H9 (cell line): Measurements from ENCODE around the gene EHD4. TPM values are rescaled to one million over a fixed set of nuclear protein-coding genes. Genes with fewer than 3 reads are reported as not detected.
A peak's percentile ranks its signal among the peaks of the same experiment; 100 is the strongest.

ENCODE experiments used
- DNase-seq: peaks from one replicate; pipeline ENCODE4 v3.0.0-alpha.2; 2017
- H2AFZ ChIP-seq: one replicate; pipeline ENCODE4 v1.6.1; 2013; ENCODE audit warnings: mild to moderate bottlenecking, low read length, control low read depth, moderate library complexity
- H2AK5ac ChIP-seq: 2 replicates; pipeline ENCODE4 v1.6.1; 2013; ENCODE audit warnings: low read length, control low read depth, mixed read lengths; ENCODE audit not compliant: insufficient read length
- H2BK120ac ChIP-seq: one replicate; pipeline ENCODE4 v1.6.1; 2013; ENCODE audit warnings: low read depth, mild to moderate bottlenecking, low read length, control low read depth, inconsistent platforms; ENCODE audit not compliant: poor library complexity, severe bottlenecking
- H2BK12ac ChIP-seq: 2 replicates; pipeline ENCODE4 v1.6.1; 2013; ENCODE audit warnings: low read length, control low read depth, mixed read lengths, low read depth; ENCODE audit not compliant: insufficient read length
- H2BK15ac ChIP-seq: 2 replicates; pipeline ENCODE4 v1.6.1; 2013; ENCODE audit warnings: low read depth, low read length, control low read depth
- H2BK20ac ChIP-seq: one replicate; pipeline ENCODE4 v1.6.1; 2013; ENCODE audit warnings: low read depth, mild to moderate bottlenecking, low read length, control low read depth, inconsistent platforms; ENCODE audit not compliant: poor library complexity, severe bottlenecking
- H2BK5ac ChIP-seq: 2 replicates; pipeline ENCODE4 v1.6.1; 2013; ENCODE audit warnings: low read length, control low read depth, mixed read lengths; ENCODE audit not compliant: insufficient read length
- H3K14ac ChIP-seq: 2 replicates; pipeline ENCODE4 v1.6.1; 2013; ENCODE audit warnings: low read length, control low read depth; ENCODE audit not compliant: insufficient read depth
- H3K18ac ChIP-seq: 2 replicates; pipeline ENCODE4 v1.6.1; 2013; ENCODE audit warnings: low read depth, mild to moderate bottlenecking, mixed read lengths, low read length, control low read depth; ENCODE audit not compliant: insufficient read length
- H3K23ac ChIP-seq: 2 replicates; pipeline ENCODE4 v1.6.1; 2013; ENCODE audit warnings: low read length, control low read depth, mixed read lengths, low read depth; ENCODE audit not compliant: insufficient read length
- H3K23me2 ChIP-seq: 2 replicates; pipeline ENCODE4 v1.6.1; 2013; ENCODE audit warnings: low read depth, mild to moderate bottlenecking, mixed read lengths, low read length, control low read depth; ENCODE audit not compliant: insufficient read length, poor library complexity, severe bottlenecking
- H3K27ac ChIP-seq: 2 replicates; pipeline ENCODE4 v1.5.1; 2013; ENCODE audit warnings: low read length, control low read depth, mixed read lengths, low read depth; ENCODE audit not compliant: insufficient read length
- H3K27me3 ChIP-seq: 2 replicates; pipeline ENCODE4 v1.6.1; 2013; ENCODE audit warnings: low read length, control low read depth, inconsistent platforms; ENCODE audit not compliant: insufficient read depth
- H3K4ac ChIP-seq: 2 replicates; pipeline ENCODE4 v1.6.1; 2013; ENCODE audit warnings: low read depth, mild to moderate bottlenecking, control low read depth, inconsistent platforms, low read length, moderate library complexity
- H3K4me1 ChIP-seq: 2 replicates; pipeline ENCODE4 v1.6.1; 2013; ENCODE audit warnings: low read length, control low read depth, inconsistent platforms; ENCODE audit not compliant: insufficient read depth
- H3K4me2 ChIP-seq: 2 replicates; pipeline ENCODE4 v1.6.1; 2013; ENCODE audit warnings: low read length, control low read depth, mixed read lengths; ENCODE audit not compliant: insufficient read length, insufficient read depth
- H3K56ac ChIP-seq: 2 replicates; pipeline ENCODE4 v1.6.1; 2013; ENCODE audit warnings: low read depth, mild to moderate bottlenecking, mixed read lengths, low read length, control low read depth; ENCODE audit not compliant: insufficient read length
- H3K79me1 ChIP-seq: 2 replicates; pipeline ENCODE4 v1.6.1; 2013; ENCODE audit warnings: low read depth, mild to moderate bottlenecking, moderate library complexity, low read length, control low read depth, inconsistent platforms; ENCODE audit not compliant: insufficient read depth, poor library complexity, severe bottlenecking
- H3K79me2 ChIP-seq: 2 replicates; pipeline ENCODE4 v1.6.1; 2013; ENCODE audit warnings: low read length, control low read depth, inconsistent platforms; ENCODE audit not compliant: insufficient read depth
- H3K9ac ChIP-seq: 2 replicates; pipeline ENCODE4 v1.6.1; 2013; ENCODE audit warnings: low read length, control low read depth, mixed read lengths; ENCODE audit not compliant: insufficient read length; ENCODE audit errors: extremely low read depth
- H3K9me3 ChIP-seq: one replicate; pipeline ENCODE4 v1.6.1; 2013; ENCODE audit warnings: low read depth, low read length, inconsistent platforms; ENCODE audit not compliant: control insufficient read depth
- H3T11ph ChIP-seq: one replicate; pipeline ENCODE4 v1.6.1; 2013; ENCODE audit warnings: mild to moderate bottlenecking, low read length, control low read depth, inconsistent platforms
- H4K20me1 ChIP-seq: one replicate; pipeline ENCODE4 v1.6.1; 2013; ENCODE audit not compliant: control insufficient read depth, insufficient read length, insufficient read depth
- H4K5ac ChIP-seq: 2 replicates; pipeline ENCODE4 v1.6.1; 2013; ENCODE audit warnings: low read depth, mild to moderate bottlenecking, mixed read lengths, low read length, control low read depth; ENCODE audit not compliant: insufficient read length
- H4K8ac ChIP-seq: replicated peaks from 2 replicates; pipeline ENCODE4 v1.6.1; 2013; ENCODE audit warnings: low read length, control low read depth, mixed read lengths, low read depth; ENCODE audit not compliant: insufficient read length
- H4K91ac ChIP-seq: 2 replicates; pipeline ENCODE4 v1.6.1; 2013; ENCODE audit warnings: low read depth, mild to moderate bottlenecking, moderate library complexity, mixed read lengths, low read length, control low read depth; ENCODE audit not compliant: insufficient read length
- H3K27ac Mint-ChIP-seq, 3 experiments: 2 replicates in 2 of 3; 3 replicates in 1 of 3; pipeline ENCODE4 v1.8.0; 2020 to 2021; ENCODE audit warnings: mixed read lengths in 3 of 3, mild to moderate bottlenecking in 1 of 3, moderate library complexity in 1 of 3
- H3K27me3 Mint-ChIP-seq: 2 replicates; pipeline ENCODE4 v1.8.0; 2021; ENCODE audit warnings: low read depth, mild to moderate bottlenecking, moderate library complexity, mixed read lengths
- H3K36me3 Mint-ChIP-seq, 3 experiments: 2 replicates in 2 of 3; 3 replicates in 1 of 3; pipeline ENCODE4 v1.8.0; 2020 to 2021; ENCODE audit warnings: low read depth in 3 of 3, mixed read lengths in 3 of 3; ENCODE audit not compliant: insufficient read depth in 1 of 3
- H3K4me1 Mint-ChIP-seq, 2 experiments: 2 replicates each; pipeline ENCODE4 v1.8.0; 2020; ENCODE audit warnings: mixed read lengths in 2 of 2
- H3K4me3 Mint-ChIP-seq, 2 experiments: 2 replicates in 1 of 2; 3 replicates in 1 of 2; pipeline ENCODE4 v1.8.0; 2020 to 2021; ENCODE audit warnings: mild to moderate bottlenecking in 2 of 2, mixed read lengths in 2 of 2, moderate library complexity in 1 of 2
- H3K9me3 Mint-ChIP-seq, 2 experiments: 2 replicates in 1 of 2; 3 replicates in 1 of 2; pipeline ENCODE4 v1.8.0; 2020; ENCODE audit warnings: mild to moderate bottlenecking in 2 of 2, mixed read lengths in 2 of 2, moderate library complexity in 1 of 2
- WGBS: extraction: QIAGEN DNeasy Blood & Tissue Kit; methylation state at CpG from one replicate; pipeline ENCODE4 v1.1.7; 2013; ENCODE audit warnings: missing lambda C conversion rate, low lambda C conversion rate, mixed read lengths; ENCODE audit not compliant: insufficient read length; ENCODE audit errors: extremely low coverage; 5-methylcytosine and 5-hydroxymethylcytosine counted together
- total RNA-seq: library from RNA; stranded (reverse); gene quantifications from 2 replicates; pipeline ENCODE4 v1.2.1, GENCODE V29; 2021
- TF ChIP-seq, protein P1 (sequence below): fragments of 200-600 bp; sonication (generic); conservative IDR thresholded peaks from 3 replicates; pipeline ENCODE4 v1.8.0; 2021; ENCODE audit warnings: antibody characterized with exemption, mild to moderate bottlenecking

The EHD4 gene
- total RNA-seq, 1 experiment from 2014 or later, result 22.9 TPM

GRCh38 chr15:41945731-41946130 lies 26.6 kb downstream of the EHD4 start:
- no peak overlapping the region for H3K27ac ChIP-seq
- no peak overlapping the region; a peak in 2 of 7 replicates for H3K27ac Mint-ChIP-seq
- WGBS, result no CpG with 5 or more reads among the region's 11 CpGs
- peak; percentile 22 for DNase-seq
- H3K4me3 Mint-ChIP-seq, result no peak overlapping the region
- H3K23me2 ChIP-seq, result no peaks in the 10 kb centered on the region
- no peaks in the 10 kb centered on the region for H3K79me1 ChIP-seq
- no peaks in the 10 kb centered on the region for H3K9me3 Mint-ChIP-seq
- no peak overlapping the region for H4K5ac ChIP-seq
- peaks cover 11 to 33% of the 10 kb centered on the region in 2 experiments for H3K4me1 Mint-ChIP-seq
- no peak overlapping the region for H4K8ac ChIP-seq
- H3K4me1 ChIP-seq, result no peaks in the 10 kb centered on the region
- no peak overlapping the region for H2BK15ac ChIP-seq
- H3K56ac ChIP-seq, result no peak overlapping the region
- H4K91ac ChIP-seq, result no peak overlapping the region
- H3K36me3 Mint-ChIP-seq, result peaks cover 7 to 25% (median 12%) of the 10 kb centered on the region in 3 experiments; a peak in 6 of 7 replicates
- H3K23ac ChIP-seq, result no peak overlapping the region
- H3K9ac ChIP-seq, result no peak overlapping the region
- no peak overlapping the region for H2BK12ac ChIP-seq
- H2AFZ ChIP-seq, result no peak overlapping the region
- no peak overlapping the region for H2BK120ac ChIP-seq
- no peaks in the 10 kb centered on the region for H3K27me3 Mint-ChIP-seq
- H3K27me3 ChIP-seq, result no peaks in the 10 kb centered on the region
- H3K4ac ChIP-seq, result no peak overlapping the region
- no peak overlapping the region for H3K14ac ChIP-seq
- no peaks in the 10 kb centered on the region for H3K9me3 ChIP-seq
- no peak overlapping the region for H3T11ph ChIP-seq
- H4K20me1 ChIP-seq, result no peaks in the 10 kb centered on the region
- no peak overlapping the region for H3K18ac ChIP-seq
- no peak overlapping the region for H2AK5ac ChIP-seq
- no peak overlapping the region for H2BK20ac ChIP-seq
- no peaks in the 10 kb centered on the region for H3K79me2 ChIP-seq
- H2BK5ac ChIP-seq, result no peak overlapping the region
- TF ChIP-seq, protein P1, sequence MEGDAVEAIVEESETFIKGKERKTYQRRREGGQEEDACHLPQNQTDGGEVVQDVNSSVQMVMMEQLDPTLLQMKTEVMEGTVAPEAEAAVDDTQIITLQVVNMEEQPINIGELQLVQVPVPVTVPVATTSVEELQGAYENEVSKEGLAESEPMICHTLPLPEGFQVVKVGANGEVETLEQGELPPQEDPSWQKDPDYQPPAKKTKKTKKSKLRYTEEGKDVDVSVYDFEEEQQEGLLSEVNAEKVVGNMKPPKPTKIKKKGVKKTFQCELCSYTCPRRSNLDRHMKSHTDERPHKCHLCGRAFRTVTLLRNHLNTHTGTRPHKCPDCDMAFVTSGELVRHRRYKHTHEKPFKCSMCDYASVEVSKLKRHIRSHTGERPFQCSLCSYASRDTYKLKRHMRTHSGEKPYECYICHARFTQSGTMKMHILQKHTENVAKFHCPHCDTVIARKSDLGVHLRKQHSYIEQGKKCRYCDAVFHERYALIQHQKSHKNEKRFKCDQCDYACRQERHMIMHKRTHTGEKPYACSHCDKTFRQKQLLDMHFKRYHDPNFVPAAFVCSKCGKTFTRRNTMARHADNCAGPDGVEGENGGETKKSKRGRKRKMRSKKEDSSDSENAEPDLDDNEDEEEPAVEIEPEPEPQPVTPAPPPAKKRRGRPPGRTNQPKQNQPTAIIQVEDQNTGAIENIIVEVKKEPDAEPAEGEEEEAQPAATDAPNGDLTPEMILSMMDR, result no peak
- no peak overlapping the region for H3K4me2 ChIP-seq
